ENCODE measurements around the gene KCNAB2. TPM values are rescaled to one million over a fixed set of nuclear protein-coding genes. Genes with fewer than 3 reads are reported as not detected.
A peak's percentile ranks its signal among the peaks of the same experiment; 100 is the strongest.

KCNAB2 gene
- total RNA-seq, 2 experiments from 2014 or later, result 290 to 299 TPM

GRCh38 chr1:6026095-6026809, 19.4 kb upstream of the KCNAB2 start:
- DNase-seq (peak; percentile 98), ATAC-seq (peak; percentile 75)
- H3K9me3 Mint-ChIP-seq, result peaks cover 3% of the 10 kb centered on the region
- ChIA-PET POLR2A (interaction anchor here (0.7 to 5.9 kb wide), 14 partner anchors 9 to 159 kb away, joined by 3 to 55 read pairs (median 4); partner anchors contain the start of genes KCNAB2 and NPHP4), CTCF (interaction anchor here (1.4 to 2.8 kb wide), 2 partner anchors 8 to 33 kb away, joined by 5 to 12 read pairs; no protein-coding TSS in a partner anchor)
- H3K4me1 Mint-ChIP-seq (ENCODE audit: low read depth), result peaks cover 45% of the 10 kb centered on the region
- H3K36me3 Mint-ChIP-seq (ENCODE audit: low read depth), result peaks cover 48% of the 10 kb centered on the region
- intact Hi-C loops (cut with micrococcal nuclease), result loop anchor here (5.0 kb wide), 1 partner anchor 34 kb away; the partner anchor contains the start of gene NPHP4
- TF ChIP-seq CTCF (IDR thresholded peaks at IDR 0.05), result no peak
- H3K4me3 Mint-ChIP-seq, result peak overlapping the region; percentile 97
- H3K27me3 Mint-ChIP-seq, result no peaks in the 10 kb centered on the region
- H3K27ac Mint-ChIP-seq, result peak overlapping the region; percentile 98

- Mint-ChIP-seq H3K27ac (peak overlapping the region; percentile 98), H3K9me3 (no peaks in the 10 kb centered on the region), H3K36me3 (ENCODE audit: low read depth) (peaks cover 57% of the 10 kb centered on the region), H3K4me1 (ENCODE audit: low read depth) (peaks cover 56% of the 10 kb centered on the region), H3K4me3 (peak overlapping the region; percentile 97), H3K27me3 (no peaks in the 10 kb centered on the region)
- ChIA-PET POLR2A (interaction anchor here (0.6 to 5.9 kb wide), 8 partner anchors 8 to 436 kb away, joined by 3 to 55 read pairs (median 4); partner anchors contain the start of genes KCNAB2 and NPHP4), CTCF (interaction anchor here (1.0 to 1.2 kb wide), 2 partner anchors 33 to 35 kb away, joined by 3 to 4 read pairs; no protein-coding TSS in a partner anchor)
- DNase-seq (peak; percentile 70), ATAC-seq (peak; percentile 17)
- intact Hi-C loops (cut with micrococcal nuclease), result loop anchor here (5.0 kb wide), 1 partner anchor 35 kb away; the partner anchor contains the start of gene NPHP4
- TF ChIP-seq CTCF (IDR thresholded peaks at IDR 0.05), result no peak
Measured at GRCh38 chr1:6027591-6027990, 18.1 kb upstream of the KCNAB2 start.

GRCh38 chr1:6028042-6028850, 17.4 kb upstream of the KCNAB2 start:
- intact Hi-C loops (cut with micrococcal nuclease), result loop anchor here (5.0 kb wide), 1 partner anchor 36 kb away; the partner anchor contains the start of gene NPHP4
- ATAC-seq (peak; percentile 45), DNase-seq (peak; percentile 84)
- Mint-ChIP-seq H3K27ac (peak overlapping the region; percentile 98), H3K4me1 (ENCODE audit: low read depth) (peaks cover 62% of the 10 kb centered on the region), H3K9me3 (no peaks in the 10 kb centered on the region), H3K36me3 (ENCODE audit: low read depth) (peaks cover 63% of the 10 kb centered on the region), H3K4me3 (peak overlapping the region; percentile 97), H3K27me3 (no peaks in the 10 kb centered on the region)
- ChIA-PET POLR2A (interaction anchor here (0.9 to 5.9 kb wide), 7 partner anchors 10 to 435 kb away, joined by 3 to 55 read pairs (median 4); partner anchors contain the start of genes KCNAB2 and NPHP4), CTCF (interaction anchor here (0.6 to 1.2 kb wide), 3 partner anchors 34 to 179 kb away, joined by 3 to 4 read pairs (median 3); no protein-coding TSS in a partner anchor)
- TF ChIP-seq CTCF (IDR thresholded peaks at IDR 0.05), result no peak

GRCh38 chr1:6029351-6029750, 16.3 kb upstream of the KCNAB2 start:
- DNase-seq, result no peak
- POLR2A ChIA-PET, result interaction anchor here (1.1 to 5.9 kb wide), 3 partner anchors 14 to 48 kb away, joined by 4 to 55 read pairs (median 24); partner anchors contain the start of genes KCNAB2 and NPHP4
- Mint-ChIP-seq H3K4me3 (peak overlapping the region; percentile 97), H3K27me3 (no peaks in the 10 kb centered on the region), H3K27ac (peak overlapping the region; percentile 98), H3K9me3 (no peaks in the 10 kb centered on the region), H3K36me3 (ENCODE audit: low read depth) (peaks cover 64% of the 10 kb centered on the region), H3K4me1 (ENCODE audit: low read depth) (peaks cover 68% of the 10 kb centered on the region)
- intact Hi-C loops (cut with micrococcal nuclease), result loop anchor here (5.0 kb wide), 1 partner anchor 37 kb away; the partner anchor contains the start of gene NPHP4
- CTCF ChIA-PET, result interaction anchor here (0.7 kb wide), 1 partner anchor 37 kb away, joined by 4 read pairs; the partner anchor contains the start of gene NPHP4
- no peak for ATAC-seq
- TF ChIP-seq CTCF (IDR thresholded peaks at IDR 0.05), result no peak

All from activated CD8-positive, alpha-beta T cell treated with anti-CD3 and anti-CD28 coated beads for 36 hours (primary cell).